HG03342 (cell line): ENCODE measurements around the gene CADM1.

Experiments
- ATAC-seq: cut with Tn5 transposase; IDR thresholded peaks from one replicate; pipeline ENCODE4 v1.9.1; 2021; ENCODE audit warnings: mild to moderate bottlenecking, moderate library complexity; ENCODE audit not compliant: unreplicated experiment

CADM1 gene

DNA sequence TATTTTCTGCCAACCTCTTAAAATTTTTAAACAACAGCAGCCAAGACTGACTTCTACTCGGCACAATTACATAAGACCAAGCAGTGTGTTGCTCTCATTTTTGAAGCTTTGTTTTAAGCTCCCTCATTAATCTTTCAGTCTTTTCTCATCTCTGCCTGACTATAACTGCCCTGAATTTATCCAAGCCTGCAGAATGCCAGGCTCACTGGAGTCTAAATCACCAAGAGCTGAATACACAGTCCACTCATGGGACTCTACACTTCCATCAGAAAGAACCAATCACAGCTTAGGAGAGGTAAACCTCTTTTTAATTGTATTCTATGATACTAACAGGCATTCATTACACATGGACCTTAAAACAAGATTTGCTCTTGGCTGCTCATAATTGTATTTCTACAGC, 178.7 kb downstream of the CADM1 start:
- no peak for ATAC-seq

DNA sequence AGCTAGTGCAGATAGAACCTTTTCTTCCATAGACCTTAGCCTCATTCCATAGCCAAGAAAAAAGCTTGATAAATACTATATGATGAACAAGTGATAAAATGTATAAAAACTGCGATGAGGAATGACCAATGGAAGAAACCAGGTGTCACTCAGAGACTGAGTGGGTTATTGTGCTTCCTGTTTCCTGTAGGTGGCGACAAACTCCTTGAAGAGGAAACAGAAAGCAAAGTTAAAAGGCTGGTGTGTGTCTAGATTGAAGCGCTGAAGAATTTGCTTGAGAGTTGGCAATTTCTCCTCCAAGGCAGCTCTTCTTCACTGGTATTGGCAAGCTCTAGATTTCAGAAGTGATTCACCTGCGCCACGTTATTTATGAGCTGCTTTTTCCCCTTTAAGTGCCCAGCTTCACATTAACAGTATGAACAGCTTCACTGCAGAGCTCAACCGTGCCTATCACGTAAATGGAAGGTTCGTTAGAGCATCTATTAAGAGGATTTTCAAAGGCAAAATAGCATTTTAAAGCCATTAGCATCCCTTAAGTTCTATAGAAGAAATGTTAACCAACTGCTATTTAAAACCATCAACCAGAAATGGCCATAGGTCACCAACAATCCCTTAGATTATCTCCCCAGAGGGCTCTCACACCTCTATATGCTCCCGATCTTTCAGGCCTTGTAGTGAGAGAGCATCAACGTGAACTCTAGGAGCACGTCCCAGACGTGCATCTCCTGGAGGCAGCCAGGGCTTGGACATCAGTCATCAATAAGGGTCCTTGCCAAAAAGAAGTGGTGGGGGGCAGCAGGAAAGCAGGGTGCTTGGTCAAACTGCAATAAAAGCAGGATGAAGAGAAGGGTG, 179.4 kb downstream of the CADM1 start:
- ATAC-seq: peak; percentile 70

DNA sequence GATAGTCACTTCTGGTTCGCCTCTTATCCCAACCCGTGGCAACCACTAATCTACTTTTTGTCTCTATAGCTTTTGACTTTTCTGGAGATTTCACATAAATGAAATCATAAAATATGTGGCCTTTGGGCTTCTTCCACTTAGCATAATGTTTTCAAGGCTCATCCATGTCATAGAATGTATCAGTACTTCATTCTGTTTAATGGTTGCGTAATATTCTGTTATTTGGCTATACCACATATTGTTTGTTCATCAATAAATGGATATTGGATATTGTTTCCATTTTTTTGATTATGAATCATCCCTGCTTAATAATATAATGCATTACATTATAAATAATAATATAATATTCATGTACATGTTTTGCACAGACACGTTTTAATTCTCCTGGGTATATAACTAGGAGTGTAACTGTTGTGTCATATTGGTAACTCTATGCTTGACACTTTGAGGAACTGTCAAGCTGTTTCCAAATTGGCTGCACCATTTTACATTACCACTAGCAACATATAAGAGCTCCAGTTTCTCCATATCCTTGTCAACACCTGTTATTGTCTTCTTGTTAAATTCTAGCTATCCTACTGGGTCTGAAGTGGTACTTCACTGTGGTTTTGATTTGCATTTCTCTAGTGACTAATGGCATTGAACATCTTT, 181.5 kb downstream of the CADM1 start:
- ATAC-seq: no peak

DNA sequence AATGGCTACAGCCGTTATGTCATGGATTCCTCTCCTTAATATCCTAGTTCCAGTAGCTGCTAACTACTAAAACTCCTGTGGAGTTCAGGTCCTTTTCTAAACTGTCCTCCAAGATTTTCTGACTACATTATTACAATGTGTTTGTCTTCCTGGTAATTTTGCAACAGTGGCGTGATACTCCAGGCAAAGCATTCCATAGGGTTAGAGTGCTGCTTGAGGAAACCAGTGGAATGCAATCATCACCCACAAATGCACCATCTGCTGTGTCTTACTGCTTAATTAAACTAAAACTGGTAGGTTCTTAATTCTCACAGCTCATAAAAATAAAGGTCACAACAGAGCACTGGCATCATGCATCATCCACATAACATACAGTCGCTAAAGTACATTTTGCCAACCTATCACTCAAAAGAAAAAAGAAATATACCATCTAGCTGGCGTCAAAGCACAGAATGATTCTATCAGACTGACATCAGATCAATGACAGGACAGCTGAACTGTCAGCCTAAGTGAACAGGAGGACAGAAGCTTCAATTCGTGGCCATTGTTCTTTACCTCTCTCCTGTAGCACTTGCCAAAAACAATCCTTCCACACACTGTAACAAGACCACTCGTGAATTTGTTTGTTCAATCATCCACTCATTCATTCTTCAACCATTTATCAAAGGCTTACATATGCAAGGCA, 182.5 kb downstream of the CADM1 start:
- no peak for ATAC-seq

DNA sequence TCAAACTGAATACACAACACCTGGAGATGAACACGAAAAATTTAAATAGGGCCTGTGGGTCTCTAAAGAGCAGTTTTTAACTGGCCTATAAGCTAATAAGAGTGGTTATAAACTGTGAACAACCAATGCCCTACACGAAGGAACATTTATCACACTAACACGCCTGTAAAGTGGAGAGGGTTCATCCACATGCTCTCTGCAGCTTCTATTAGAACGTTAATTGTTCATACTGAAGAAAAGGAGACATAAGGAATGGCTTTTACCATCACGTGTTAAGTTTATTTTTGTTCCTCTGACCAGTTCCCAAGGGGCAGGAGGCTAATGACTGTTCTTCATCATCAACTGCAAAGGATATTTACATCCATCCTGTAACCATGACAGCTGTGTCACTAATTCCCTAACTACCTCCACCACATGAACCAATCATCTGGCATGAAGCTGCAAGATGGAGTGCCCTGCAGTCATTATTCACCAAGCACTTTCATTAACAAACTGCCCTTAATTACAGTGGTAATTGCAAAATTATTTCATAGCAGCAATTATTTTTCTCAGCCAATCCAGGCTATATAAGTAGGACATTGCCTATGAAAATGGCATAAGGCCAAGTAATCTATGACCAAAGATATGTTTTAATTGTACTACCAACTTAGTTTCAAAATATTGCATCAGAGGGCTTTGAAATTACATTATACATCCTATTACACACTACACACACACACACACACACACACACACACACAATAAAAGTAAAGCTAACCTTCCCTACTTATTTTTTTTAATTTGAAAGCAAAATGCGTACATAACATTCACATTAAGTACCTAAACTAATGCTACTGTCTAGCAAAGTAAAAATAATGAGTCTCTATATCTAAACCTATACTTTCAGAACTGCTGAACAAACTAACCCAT, 186.7 kb downstream of the CADM1 start:
- ATAC-seq: no peak

DNA sequence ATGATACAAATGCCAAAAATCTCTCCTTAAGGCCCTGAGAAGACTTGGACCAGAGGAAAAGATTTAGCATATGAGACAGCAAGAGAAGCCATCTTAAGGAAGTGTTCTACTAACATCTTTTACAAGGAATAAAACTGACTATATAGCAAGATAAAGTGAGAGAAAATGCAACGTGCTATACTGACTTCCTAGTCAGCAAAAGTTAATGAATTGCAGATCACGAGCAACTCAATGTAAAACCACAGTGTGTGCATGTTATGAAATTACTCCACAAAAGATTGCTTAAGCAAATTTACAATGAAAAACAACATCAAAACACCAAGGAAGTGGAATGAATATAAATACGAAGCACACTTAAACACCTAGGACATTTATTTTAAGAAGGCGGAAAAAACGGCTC, 187.5 kb downstream of the CADM1 start:
- no peak for ATAC-seq

DNA sequence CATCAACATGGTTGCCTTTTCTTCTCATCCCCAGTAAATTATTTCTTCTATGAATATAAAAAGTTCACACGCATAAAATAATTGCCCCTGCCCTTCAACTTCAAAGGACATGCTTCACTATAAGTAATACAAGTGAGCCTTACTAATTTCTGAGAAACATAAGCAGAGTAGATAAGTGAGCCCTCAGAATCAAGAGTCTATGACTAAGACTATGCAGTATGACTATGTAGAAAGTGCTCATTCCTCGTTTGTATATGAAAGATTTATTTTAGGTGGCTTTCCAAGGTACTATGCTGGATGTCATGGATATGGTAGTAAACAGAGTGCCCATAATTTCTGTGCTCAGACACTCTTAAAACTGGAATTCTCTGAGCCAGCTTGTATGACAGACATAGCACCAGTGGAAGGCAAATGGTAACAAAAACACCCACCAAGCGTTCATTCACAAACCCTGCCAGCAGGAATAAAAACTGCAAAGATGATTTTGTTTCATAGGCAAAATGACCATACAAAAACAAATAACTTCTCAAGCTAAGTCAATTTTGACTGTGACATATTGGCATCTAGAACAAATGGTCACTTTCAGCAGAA, 189.8 kb downstream of the CADM1 start:
- no peak for ATAC-seq

DNA sequence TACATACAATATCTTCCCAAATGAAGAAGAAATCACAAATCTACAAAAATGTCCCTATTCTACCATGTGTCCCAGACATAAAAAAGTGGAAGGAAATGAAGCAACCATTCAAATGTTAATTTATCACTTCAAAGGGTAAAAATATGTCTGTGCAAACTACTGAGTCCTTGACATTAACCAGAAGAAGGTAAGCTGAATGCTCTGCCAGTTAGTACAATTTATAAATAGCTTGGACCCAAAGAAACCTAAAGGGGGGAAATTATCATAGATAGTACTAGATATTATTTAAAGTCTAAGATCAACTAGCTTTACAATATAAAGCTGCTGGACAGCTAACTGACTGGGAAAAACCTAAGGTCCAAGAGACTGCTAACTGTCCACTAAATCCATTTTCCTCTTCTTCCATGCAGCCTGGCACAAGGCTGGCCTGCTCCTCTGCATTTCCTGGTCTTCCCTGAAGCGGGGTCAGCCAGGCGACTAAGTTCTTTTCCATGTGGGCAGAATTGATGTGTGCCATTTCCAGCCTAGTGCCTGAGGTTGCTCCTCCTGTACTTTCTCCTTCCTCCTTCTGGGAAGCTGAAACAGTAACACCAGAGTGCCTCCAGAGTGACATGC, 190.9 kb downstream of the CADM1 start:
- ATAC-seq: no peak

DNA sequence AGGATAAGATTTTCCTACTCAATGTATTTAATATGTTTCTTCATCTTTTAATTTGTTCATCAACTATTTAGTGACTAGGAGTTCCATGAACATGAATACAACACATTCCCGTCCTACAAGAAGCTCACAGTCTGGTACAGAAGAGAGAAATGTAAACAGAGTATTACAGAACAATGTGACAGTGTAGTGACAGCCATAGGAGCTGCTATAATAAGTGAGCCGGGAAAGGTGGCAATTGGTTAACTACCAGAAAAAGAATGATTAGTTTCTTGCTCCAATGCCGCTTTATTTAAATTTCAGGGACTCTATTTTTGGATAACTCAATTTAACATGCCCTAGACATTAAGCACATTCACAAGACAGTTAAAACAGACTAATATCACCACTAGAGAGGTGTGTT, 192.3 kb downstream of the CADM1 start:
- no peak for ATAC-seq

DNA sequence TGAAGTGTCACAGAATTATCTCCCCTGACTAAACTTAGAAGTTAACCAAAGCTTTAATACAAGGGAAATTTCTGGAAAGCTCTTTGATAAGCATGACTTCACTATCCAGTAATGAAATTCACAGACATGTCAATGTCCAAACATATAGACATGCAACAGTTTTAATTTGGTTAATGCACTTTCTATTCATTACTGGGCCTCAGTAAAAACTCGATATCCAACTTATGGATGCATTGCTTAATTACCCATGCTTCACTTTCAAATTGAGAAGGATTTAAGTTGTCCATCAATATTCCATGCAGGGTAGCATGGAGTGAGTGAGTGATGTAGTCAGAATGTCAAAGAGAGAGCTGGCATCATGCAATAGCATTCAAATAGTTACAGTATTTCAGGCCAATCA, 197.5 kb downstream of the CADM1 start:
- no peak for ATAC-seq

DNA sequence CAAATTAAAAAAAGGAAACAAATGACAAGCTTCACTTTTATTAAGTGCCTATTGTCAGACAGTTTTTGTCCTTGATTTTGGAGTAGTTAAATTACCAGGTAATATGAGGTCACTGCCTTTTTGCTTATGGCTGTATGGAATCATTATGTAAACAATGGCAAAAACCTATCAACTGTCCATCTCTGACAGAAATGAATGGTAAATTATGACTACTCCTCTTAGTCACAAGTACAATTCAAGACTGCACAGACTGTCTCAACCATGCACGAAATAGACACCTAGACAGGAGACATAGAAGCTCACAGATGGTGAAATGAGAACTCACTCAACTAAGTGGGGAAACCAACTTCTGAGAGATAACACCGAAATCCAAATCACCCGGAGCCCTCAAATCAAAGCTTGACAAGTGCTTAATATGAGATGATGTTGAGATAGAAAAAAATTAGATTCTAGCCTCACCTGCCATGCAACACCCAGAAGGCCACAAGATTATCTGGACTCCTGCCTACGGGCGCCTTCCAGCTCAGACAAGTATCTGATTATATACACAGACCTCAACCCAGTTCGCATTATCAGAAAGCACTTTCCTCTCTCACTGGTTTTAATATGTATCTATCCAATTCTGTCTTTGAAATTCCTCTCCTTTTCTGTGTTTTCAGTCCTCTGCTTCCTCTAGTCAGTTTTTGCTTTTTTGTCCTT, 199.3 kb downstream of the CADM1 start:
- no peak for ATAC-seq

DNA sequence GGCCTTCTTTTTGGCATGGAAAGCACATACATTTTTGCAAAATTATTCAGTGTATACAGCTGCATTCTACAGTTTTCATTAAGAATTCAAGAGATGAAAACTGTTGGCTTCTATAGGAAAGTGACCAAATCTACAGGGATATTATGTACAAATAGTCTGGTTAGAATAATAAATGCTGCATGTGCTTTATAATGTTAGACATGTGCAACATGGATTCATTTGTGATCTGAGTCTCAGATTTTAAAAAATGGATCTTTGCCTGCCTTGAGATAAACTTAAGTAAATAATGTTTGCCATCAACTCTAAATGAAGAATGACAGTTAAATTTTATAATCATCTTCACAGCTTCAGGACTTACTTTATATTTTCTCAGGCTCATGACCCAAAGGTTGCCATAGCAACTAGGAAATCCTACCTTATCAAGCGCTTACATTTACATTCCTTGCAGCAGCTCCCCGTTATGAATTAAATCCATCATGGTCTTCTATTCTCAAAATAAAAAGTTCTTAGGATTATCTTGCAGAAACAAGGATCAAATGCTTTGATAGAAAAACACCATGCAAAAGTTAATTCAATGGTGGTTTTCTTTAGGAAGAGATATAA, 200.2 kb downstream of the CADM1 start:
- ATAC-seq: no peak

DNA sequence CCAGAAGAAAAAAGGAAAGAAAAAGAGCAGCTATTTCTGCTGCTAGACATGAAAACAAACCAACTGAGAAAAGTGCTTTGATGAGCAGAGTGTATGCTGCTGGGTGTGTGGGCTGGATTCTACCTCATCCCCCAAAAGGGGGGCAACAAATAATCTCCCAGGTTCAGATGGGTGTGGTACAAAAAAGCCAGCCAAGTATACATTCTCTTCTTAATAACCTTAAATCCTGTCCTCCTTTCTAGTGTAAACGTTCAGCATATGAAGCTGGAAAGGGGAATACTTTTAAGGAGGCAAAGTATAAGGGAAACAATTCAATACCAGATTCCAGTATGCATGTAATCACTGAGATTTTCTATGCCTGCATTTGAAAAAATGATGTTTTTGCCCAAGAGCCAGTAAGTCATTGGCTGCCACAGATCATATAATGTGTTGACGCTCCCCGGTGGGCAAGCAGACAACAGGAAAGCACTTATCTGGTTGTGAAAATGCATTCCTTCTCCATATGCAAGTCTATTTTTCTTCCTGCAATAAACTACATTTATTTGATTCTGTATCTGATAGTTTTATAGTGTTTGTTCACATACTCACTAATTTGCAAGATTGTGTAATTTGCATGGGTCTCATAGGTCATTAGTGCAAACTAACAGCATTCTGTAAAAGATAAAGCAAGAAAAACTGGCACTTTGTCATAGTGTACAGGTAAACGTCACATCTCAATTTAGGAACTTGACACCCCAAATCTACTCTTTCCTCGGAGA, 201.1 kb downstream of the CADM1 start:
- ATAC-seq: no peak

DNA sequence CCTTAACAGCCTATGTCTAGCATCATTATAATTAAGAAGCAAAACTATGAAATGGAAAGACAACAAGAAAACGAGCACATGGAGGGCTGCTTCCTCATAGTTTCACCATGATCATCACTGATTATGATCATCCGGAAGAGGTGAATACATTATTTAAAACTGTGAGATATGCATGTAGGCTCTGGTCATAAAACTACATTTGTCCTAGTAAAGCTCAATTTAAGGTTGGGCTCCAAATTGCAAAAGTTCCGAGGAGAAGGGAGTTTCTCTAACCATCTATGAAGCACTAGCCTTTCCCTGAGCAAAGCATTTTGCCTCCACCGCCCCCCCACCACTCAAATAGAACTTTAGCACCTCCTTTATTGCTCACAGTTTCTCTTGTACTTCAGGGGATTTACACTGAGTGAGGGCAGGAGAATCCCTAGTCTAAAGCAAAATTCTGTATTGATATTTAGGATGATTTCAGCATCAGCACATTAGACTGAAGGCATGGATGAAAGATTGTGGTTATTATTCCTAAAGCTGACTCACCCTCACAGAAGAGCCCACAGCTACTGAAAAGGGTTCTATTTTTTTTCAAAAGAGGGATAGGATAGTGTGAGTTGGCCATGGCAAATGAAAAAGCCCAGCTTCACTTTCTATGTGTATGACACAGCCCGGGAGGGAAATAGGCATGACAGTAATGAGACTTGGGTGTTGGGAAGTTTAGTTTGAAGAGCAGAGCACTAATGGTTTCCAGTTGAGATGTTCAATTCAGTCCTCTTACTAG, 203.4 kb downstream of the CADM1 start:
- ATAC-seq: no peak

DNA sequence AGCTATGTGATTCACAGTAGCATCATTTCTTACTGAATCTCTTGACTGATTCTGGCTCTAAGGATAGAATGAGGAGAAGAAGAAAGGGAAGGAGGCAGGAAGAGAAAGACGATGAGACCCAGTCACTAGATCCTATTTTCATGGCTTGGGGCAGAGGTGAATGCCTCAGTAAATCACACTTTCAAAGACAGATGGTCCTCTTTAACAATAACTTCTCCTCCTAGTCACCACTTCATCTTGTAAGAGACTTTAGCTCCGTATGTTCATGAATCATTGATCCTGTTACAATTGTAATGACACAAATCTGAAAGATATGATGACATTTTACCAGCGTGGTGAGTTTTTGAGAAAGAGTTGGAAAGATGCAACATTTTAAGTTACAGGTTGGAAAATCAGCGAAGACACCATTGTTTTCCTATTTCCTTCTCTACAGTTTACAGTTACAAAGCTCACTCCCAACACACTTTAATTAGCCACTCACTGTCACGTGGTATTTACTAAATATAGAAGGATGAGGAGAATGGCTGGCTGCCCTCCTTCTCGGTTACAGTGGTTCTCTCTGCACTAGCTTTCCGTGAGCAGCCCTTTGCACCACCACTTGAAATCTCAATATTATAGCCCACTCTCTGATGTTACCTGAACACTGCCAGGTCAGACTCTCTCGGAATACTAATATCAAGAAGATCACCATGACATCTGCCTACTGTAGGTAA, 205.8 kb downstream of the CADM1 start:
- no peak for ATAC-seq

DNA sequence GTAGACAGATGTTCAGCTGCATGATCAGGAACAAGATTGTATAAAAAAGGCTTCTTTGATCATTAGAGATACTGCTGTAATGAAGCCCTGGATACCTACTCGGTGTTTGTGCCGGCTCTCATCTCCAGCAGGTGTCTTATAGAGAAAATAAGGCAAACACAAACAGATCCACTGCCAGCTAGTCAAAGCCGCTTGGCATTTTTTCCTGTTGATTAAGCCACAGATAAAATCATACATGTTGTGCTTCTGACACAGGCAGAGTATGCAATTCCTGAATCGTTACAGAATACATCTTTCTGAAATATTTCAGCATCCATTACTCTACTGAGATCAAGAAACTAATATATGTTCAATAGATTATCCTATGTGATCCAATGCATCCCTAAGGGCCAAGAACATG, 206.9 kb downstream of the CADM1 start:
- ATAC-seq: no peak

DNA sequence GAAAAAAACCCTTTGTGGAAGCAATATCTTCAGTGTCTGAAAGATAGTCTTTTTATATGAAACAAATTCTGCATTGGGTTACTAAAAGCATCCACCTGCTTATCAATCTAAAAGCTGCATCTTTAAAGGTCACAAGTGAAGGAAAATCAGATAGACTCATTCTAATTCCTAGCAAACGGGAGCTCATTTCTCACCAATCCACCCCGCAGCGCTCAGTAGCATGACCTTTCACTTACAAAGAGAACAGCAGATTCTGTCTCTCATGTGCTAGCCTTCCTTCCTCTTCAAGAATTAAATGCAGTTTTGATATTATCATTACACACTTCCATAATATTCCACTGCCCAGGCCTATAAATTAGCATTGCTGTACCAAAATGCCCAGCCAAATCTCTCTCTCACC, 212.9 kb downstream of the CADM1 start:
- ATAC-seq: no peak
